ENCODE data around the gene ATP6V1C2.

GRCh38 chr2:10783421-10783820 lies 62.0 kb downstream of the ATP6V1C2 start:
- TF ChIP-seq, protein P1, sequence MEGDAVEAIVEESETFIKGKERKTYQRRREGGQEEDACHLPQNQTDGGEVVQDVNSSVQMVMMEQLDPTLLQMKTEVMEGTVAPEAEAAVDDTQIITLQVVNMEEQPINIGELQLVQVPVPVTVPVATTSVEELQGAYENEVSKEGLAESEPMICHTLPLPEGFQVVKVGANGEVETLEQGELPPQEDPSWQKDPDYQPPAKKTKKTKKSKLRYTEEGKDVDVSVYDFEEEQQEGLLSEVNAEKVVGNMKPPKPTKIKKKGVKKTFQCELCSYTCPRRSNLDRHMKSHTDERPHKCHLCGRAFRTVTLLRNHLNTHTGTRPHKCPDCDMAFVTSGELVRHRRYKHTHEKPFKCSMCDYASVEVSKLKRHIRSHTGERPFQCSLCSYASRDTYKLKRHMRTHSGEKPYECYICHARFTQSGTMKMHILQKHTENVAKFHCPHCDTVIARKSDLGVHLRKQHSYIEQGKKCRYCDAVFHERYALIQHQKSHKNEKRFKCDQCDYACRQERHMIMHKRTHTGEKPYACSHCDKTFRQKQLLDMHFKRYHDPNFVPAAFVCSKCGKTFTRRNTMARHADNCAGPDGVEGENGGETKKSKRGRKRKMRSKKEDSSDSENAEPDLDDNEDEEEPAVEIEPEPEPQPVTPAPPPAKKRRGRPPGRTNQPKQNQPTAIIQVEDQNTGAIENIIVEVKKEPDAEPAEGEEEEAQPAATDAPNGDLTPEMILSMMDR (conservative IDR thresholded peaks at IDR 0.05): no peak
- TF ChIP-seq EZH2 (IDR thresholded peaks at IDR 0.05; ENCODE audit: low read depth): no peak

Data from PC-9 (cell line).